ENCODE results near the gene SH3BP5. TPM values are rescaled to one million over a fixed set of nuclear protein-coding genes. Genes with fewer than 3 reads are reported as not detected.

SH3BP5 gene
- total RNA-seq, 1 experiment from 2014 or later = 13.9 TPM

DNA sequence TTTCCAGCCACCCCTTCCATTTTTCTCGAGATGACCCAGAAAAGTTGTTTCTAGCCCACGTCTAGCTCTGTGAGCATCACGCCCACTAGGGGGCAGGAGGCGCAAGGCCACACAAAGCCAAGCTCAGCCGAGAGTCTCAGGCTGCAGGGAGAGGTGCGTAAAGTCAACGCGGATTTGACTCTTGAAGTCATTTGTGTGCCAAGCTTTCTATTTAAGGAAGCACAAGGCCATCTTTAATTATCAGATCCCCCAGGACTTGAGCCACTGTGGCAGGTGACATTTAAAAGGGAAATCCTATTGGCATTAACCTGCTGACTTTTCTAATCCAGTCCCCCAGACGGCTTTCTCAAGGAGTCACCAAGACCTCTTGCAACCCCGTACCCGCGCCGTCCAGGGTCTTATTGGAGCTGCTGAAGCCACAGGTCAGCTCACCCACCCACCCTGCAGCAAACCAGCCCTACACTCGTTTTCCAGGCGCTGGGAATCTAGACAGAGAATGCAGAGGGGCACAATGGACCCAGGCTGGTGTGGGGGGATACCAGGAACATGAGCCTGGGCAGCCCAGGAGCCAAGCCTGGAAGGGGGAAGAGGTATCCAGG, 64.3 kb downstream of the SH3BP5 start:
- H3K4me2 ChIP-seq (ENCODE audit: low read length) = peak overlapping the region; percentile 1; the same call in 1 of the 2 replicates
- H3K4me3 ChIP-seq (replicated peaks in 1 of 2; ENCODE audit: low read depth in 1 of 2, low read length in 2 of 2) = no peak overlapping the region
- H3K9ac ChIP-seq (ENCODE audit: low read length) = no peak overlapping the region
- no peaks in the 10 kb centered on the region for H3K79me2 ChIP-seq (ENCODE audit: insufficient read depth, low read length)
- RAD21 ChIA-PET (ENCODE audit: low non-redundant PET in 1 of 2, low total read pairs in 2 of 2, uncharacterized antibody in 2 of 2, unreplicated experiment in 2 of 2) = interaction anchor here (0.6 to 1.3 kb wide), 7 partner anchors 22 to 139 kb away, joined by 3 to 9 read pairs (median 3); partner anchors contain the start of gene SH3BP5 (in 1 of the 2)
- peak; percentile 65 for DNase-seq (ENCODE audit: low read depth, low spot score)
- H3K4me1 ChIP-seq (ENCODE audit: control insufficient read depth in 1 of 2, insufficient read depth in 2 of 2, low read length in 2 of 2) = peaks cover 13 to 29% of the 10 kb centered on the region in 2 experiments
- H3K27ac ChIP-seq (ENCODE audit: low read depth, low read length) = no peak overlapping the region
- POLR2A ChIA-PET = no interaction called here
- H4K20me1 ChIP-seq (ENCODE audit: insufficient read depth) = no peaks in the 10 kb centered on the region
- intact Hi-C loops (cut with micrococcal nuclease) = loop anchor here (1.0 to 2.0 kb wide), 4 partner anchors 65 to 289 kb away; partner anchors contain the start of gene SH3BP5
- ATAC-seq = peak; percentile 77
- no TSS peak for BruUV-seq (replicated peaks)
- no peak overlapping the region for H2AFZ ChIP-seq (ENCODE audit: low read depth, low read length, poor library complexity, severe bottlenecking)
- no peaks in the 10 kb centered on the region for H3K9me3 ChIP-seq (ENCODE audit: control insufficient read depth in 1 of 2, insufficient read depth in 1 of 2, low read depth in 1 of 2, low read length in 2 of 2)
- H3K27me3 ChIP-seq (ENCODE audit: insufficient read depth, low read length) = no peaks in the 10 kb centered on the region
- no peaks in the 10 kb centered on the region for H3K36me3 ChIP-seq (ENCODE audit: control insufficient read depth in 1 of 2, insufficient read depth in 2 of 2, low read length in 2 of 2)
- TF ChIP-seq ELF1 (IDR thresholded peaks at IDR 0.05; ENCODE audit: borderline replicate concordance, low read depth) (no peak), POLR2A (IDR thresholded peaks at IDR 0.05; ENCODE audit: borderline replicate concordance, extremely low read depth, insufficient read depth, insufficient read length) (no peak), SIN3A (IDR thresholded peaks at IDR 0.05; ENCODE audit: low read depth) (no peak), YY1 (IDR thresholded peaks at IDR 0.05; ENCODE audit: extremely low read depth, insufficient replicate concordance, low read depth, low read length) (peak; percentile 68), SP1 (IDR thresholded peaks at IDR 0.05; ENCODE audit: low read depth) (no peak), RAD21 (IDR thresholded peaks at IDR 0.05; ENCODE audit: low read depth) (peak; percentile 99)
- TF ChIP-seq, protein P1, sequence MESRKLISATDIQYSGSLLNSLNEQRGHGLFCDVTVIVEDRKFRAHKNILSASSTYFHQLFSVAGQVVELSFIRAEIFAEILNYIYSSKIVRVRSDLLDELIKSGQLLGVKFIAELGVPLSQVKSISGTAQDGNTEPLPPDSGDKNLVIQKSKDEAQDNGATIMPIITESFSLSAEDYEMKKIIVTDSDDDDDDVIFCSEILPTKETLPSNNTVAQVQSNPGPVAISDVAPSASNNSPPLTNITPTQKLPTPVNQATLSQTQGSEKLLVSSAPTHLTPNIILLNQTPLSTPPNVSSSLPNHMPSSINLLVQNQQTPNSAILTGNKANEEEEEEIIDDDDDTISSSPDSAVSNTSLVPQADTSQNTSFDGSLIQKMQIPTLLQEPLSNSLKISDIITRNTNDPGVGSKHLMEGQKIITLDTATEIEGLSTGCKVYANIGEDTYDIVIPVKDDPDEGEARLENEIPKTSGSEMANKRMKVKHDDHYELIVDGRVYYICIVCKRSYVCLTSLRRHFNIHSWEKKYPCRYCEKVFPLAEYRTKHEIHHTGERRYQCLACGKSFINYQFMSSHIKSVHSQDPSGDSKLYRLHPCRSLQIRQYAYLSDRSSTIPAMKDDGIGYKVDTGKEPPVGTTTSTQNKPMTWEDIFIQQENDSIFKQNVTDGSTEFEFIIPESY (IDR thresholded peaks at IDR 0.05; ENCODE audit: extremely low read depth, insufficient replicate concordance, low read length) = no peak
- TF ChIP-seq, protein P2, sequence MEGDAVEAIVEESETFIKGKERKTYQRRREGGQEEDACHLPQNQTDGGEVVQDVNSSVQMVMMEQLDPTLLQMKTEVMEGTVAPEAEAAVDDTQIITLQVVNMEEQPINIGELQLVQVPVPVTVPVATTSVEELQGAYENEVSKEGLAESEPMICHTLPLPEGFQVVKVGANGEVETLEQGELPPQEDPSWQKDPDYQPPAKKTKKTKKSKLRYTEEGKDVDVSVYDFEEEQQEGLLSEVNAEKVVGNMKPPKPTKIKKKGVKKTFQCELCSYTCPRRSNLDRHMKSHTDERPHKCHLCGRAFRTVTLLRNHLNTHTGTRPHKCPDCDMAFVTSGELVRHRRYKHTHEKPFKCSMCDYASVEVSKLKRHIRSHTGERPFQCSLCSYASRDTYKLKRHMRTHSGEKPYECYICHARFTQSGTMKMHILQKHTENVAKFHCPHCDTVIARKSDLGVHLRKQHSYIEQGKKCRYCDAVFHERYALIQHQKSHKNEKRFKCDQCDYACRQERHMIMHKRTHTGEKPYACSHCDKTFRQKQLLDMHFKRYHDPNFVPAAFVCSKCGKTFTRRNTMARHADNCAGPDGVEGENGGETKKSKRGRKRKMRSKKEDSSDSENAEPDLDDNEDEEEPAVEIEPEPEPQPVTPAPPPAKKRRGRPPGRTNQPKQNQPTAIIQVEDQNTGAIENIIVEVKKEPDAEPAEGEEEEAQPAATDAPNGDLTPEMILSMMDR (IDR thresholded peaks at IDR 0.05 in 2 of 3, conservative IDR thresholded peaks at IDR 0.05 in 1 of 3; ENCODE audit: borderline replicate concordance in 1 of 3, insufficient read depth in 1 of 3, low read depth in 2 of 3, low read length in 2 of 3) = peak; percentile 95 to 97 (median 96)
- TF ChIP-seq, protein P3, sequence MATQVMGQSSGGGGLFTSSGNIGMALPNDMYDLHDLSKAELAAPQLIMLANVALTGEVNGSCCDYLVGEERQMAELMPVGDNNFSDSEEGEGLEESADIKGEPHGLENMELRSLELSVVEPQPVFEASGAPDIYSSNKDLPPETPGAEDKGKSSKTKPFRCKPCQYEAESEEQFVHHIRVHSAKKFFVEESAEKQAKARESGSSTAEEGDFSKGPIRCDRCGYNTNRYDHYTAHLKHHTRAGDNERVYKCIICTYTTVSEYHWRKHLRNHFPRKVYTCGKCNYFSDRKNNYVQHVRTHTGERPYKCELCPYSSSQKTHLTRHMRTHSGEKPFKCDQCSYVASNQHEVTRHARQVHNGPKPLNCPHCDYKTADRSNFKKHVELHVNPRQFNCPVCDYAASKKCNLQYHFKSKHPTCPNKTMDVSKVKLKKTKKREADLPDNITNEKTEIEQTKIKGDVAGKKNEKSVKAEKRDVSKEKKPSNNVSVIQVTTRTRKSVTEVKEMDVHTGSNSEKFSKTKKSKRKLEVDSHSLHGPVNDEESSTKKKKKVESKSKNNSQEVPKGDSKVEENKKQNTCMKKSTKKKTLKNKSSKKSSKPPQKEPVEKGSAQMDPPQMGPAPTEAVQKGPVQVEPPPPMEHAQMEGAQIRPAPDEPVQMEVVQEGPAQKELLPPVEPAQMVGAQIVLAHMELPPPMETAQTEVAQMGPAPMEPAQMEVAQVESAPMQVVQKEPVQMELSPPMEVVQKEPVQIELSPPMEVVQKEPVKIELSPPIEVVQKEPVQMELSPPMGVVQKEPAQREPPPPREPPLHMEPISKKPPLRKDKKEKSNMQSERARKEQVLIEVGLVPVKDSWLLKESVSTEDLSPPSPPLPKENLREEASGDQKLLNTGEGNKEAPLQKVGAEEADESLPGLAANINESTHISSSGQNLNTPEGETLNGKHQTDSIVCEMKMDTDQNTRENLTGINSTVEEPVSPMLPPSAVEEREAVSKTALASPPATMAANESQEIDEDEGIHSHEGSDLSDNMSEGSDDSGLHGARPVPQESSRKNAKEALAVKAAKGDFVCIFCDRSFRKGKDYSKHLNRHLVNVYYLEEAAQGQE (IDR thresholded peaks at IDR 0.05; ENCODE audit: low read depth) = no peak
- H3K9me2 ChIP-seq (ENCODE audit: insufficient read depth) = no peaks in the 10 kb centered on the region
- CTCF ChIA-PET = interaction anchor here (0.6 to 4.2 kb wide), 22 partner anchors 9 to 544 kb away, joined by 3 to 72 read pairs (median 4); partner anchors contain the start of genes CAPN7 and SH3BP5
